Measurements from ENCODE around the gene SLC34A1. TPM values are rescaled to one million over a fixed set of nuclear protein-coding genes. Genes with fewer than 3 reads are reported as not detected.
A peak's percentile ranks its signal among the peaks of the same experiment; 100 is the strongest.

Gene SLC34A1
- total and polyA plus RNA-seq, 2 of the 13 experiments (the other 11 are each of a cell fraction or from before 2014, with no cell fraction given), result 0.03 to 0.20 TPM

- BruUV-seq (replicated peaks), result no TSS peak
- Histone ChIP-seq H3K9ac (ENCODE audit: insufficient read depth, low read depth, low read length) (no peak within 1 kb of the TSS), H3K4me1 (ENCODE audit: insufficient read depth, low read length) (peaks cover 9% of the 10 kb centered on the region; the same call in 1 of the 2 replicates), H3K4me3 (replicated peaks in 1 of 3; ENCODE audit: insufficient read depth in 1 of 3, low read depth in 2 of 3, low read length in 3 of 3) (no peak within 1 kb of the TSS), H3K27ac (ENCODE audit: extremely low read length, insufficient read depth, low read length) (no peak within 1 kb of the TSS), H2AFZ (ENCODE audit: low read length) (no peak within 1 kb of the TSS), H3K9me3 (ENCODE audit: low read length) (no peaks in the 10 kb centered on the region), H3K27me3 (ENCODE audit: control insufficient read depth in 1 of 2, insufficient read depth in 2 of 2, low read length in 2 of 2) (peaks cover 2 to 24% of the 10 kb centered on the region in 2 experiments; a peak in 3 of 5 replicates), H3K4me2 (ENCODE audit: low read depth, low read length) (no peak within 1 kb of the TSS), H4K20me1 (ENCODE audit: insufficient read depth, low read length) (no peaks in the 10 kb centered on the region), H3K79me2 (ENCODE audit: insufficient read depth, low read length) (no peaks in the 10 kb centered on the region), H3K36me3 (replicated peaks in 1 of 2; ENCODE audit: control insufficient read depth in 1 of 2, insufficient read depth in 2 of 2, low read length in 2 of 2) (no peaks in the 10 kb centered on the region)
- ChIA-PET POLR2A (no interaction called here), CTCF (ENCODE audit: low intra/inter-chr PET ratio, low total read pairs) (no interaction called here)
- FAIRE-seq (no peak), DNase-seq (ENCODE audit: low spot score) (no peak), ATAC-seq (no peak)
- TF ChIP-seq, protein P1, sequence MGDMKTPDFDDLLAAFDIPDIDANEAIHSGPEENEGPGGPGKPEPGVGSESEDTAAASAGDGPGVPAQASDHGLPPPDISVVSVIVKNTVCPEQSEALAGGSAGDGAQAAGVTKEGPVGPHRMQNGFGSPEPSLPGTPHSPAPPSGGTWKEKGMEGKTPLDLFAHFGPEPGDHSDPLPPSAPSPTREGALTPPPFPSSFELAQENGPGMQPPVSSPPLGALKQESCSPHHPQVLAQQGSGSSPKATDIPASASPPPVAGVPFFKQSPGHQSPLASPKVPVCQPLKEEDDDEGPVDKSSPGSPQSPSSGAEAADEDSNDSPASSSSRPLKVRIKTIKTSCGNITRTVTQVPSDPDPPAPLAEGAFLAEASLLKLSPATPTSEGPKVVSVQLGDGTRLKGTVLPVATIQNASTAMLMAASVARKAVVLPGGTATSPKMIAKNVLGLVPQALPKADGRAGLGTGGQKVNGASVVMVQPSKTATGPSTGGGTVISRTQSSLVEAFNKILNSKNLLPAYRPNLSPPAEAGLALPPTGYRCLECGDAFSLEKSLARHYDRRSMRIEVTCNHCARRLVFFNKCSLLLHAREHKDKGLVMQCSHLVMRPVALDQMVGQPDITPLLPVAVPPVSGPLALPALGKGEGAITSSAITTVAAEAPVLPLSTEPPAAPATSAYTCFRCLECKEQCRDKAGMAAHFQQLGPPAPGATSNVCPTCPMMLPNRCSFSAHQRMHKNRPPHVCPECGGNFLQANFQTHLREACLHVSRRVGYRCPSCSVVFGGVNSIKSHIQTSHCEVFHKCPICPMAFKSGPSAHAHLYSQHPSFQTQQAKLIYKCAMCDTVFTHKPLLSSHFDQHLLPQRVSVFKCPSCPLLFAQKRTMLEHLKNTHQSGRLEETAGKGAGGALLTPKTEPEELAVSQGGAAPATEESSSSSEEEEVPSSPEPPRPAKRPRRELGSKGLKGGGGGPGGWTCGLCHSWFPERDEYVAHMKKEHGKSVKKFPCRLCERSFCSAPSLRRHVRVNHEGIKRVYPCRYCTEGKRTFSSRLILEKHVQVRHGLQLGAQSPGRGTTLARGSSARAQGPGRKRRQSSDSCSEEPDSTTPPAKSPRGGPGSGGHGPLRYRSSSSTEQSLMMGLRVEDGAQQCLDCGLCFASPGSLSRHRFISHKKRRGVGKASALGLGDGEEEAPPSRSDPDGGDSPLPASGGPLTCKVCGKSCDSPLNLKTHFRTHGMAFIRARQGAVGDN (CRISPR knock-in tag; IDR thresholded peaks at IDR 0.05), result no peak
- TF ChIP-seq ZNF879 (CRISPR knock-in tag; IDR thresholded peaks at IDR 0.05), result no peak
- 0 out of 2 replicates have a peak, but pooled peaks have one; percentile 36 for TF ChIP-seq ATF7 (IDR thresholded peaks at IDR 0.05)
- TF ChIP-seq ATF7 (CRISPR knock-in tag; IDR thresholded peaks at IDR 0.05), result no peak
- no peak for TF ChIP-seq HOXA5 (CRISPR knock-in tag; IDR thresholded peaks at IDR 0.05)
- no peak for TF ChIP-seq SKIL (CRISPR knock-in tag; IDR thresholded peaks at IDR 0.05; ENCODE audit: borderline replicate concordance)
- peak; percentile 96 for TF ChIP-seq CREB1 (IDR thresholded peaks at IDR 0.05)
- TF ChIP-seq CREB1 (CRISPR knock-in tag; IDR thresholded peaks at IDR 0.05), result no peak
- 86% methylated on average over 49 of the region's 92 CpGs for WGBS (ENCODE audit: low lambda C conversion rate)
- intact Hi-C loops (cut with micrococcal nuclease; ENCODE audit: unreplicated experiment) (no loop called here), in situ Hi-C loops (cut with HindIII; ENCODE audit: extremely low pct_ligation_motif_present, low pct_unique_long_range_greater_than_20kb) (no loop called here)
Measured at GRCh38 chr5:177399997-177400868, 16.0 kb downstream of the SLC34A1 start, which contains the start of gene PFN3. Gene PFN3, minus strand, starts transcription at chr5:177400661. Its CDS starts 85 bp downstream, at chr5:177400576.
